ENCODE data around the gene CLHC1.

GRCh38 chr2:55162284-55163006 is 69.6 kb downstream of the CLHC1 start:
- TF ChIP-seq, protein P1, sequence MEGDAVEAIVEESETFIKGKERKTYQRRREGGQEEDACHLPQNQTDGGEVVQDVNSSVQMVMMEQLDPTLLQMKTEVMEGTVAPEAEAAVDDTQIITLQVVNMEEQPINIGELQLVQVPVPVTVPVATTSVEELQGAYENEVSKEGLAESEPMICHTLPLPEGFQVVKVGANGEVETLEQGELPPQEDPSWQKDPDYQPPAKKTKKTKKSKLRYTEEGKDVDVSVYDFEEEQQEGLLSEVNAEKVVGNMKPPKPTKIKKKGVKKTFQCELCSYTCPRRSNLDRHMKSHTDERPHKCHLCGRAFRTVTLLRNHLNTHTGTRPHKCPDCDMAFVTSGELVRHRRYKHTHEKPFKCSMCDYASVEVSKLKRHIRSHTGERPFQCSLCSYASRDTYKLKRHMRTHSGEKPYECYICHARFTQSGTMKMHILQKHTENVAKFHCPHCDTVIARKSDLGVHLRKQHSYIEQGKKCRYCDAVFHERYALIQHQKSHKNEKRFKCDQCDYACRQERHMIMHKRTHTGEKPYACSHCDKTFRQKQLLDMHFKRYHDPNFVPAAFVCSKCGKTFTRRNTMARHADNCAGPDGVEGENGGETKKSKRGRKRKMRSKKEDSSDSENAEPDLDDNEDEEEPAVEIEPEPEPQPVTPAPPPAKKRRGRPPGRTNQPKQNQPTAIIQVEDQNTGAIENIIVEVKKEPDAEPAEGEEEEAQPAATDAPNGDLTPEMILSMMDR (IDR thresholded peaks at IDR 0.05) = no peak
- TF ChIP-seq POLR2A (IDR thresholded peaks at IDR 0.05) = no peak
